Stimulated activated CD4-positive, alpha-beta T cell treated with anti-CD3 and anti-CD28 coated beads, Interleukin-1b, Interleukin-23, amount 100 ng/mL, for 1 hour (primary cell): ENCODE data around the gene KBTBD13.

Experiments
- DNase-seq, 2 donors: peaks; one replicate each; pipeline ENCODE4 v3.0.0-alpha.2; 2020; ENCODE audit warnings: low read depth in 2 of 2

Gene KBTBD13

DNA sequence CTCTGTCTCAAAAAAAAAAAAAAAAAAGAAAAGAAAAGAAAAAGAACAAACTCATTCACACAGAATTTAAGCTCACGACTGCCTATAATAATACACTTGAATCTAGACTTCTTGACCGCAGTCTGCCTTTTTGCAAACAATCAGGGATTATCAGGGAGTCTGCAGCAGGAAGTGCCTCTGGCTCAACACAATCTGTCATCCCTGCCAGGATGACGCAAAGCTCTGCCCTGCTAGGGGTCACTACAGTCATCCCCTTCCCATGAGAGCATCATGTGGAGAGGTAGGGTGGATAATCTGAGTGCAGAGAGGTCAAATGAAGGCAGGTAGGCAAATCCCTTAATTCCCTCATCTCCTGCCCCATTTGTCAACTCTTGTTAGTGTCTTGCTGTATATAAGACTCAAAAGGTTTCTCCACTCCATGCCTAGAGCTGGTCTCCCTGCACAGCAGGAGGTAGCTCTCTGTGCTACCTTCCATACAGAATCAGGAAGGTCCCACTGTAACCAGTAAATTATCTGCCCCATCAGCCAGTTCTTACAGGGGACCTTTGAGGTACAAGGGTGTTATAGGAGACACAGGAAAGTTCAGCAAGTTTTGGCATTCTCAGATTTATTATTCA is 34.2 kb downstream of the KBTBD13 start:
- no peak for DNase-seq

DNA sequence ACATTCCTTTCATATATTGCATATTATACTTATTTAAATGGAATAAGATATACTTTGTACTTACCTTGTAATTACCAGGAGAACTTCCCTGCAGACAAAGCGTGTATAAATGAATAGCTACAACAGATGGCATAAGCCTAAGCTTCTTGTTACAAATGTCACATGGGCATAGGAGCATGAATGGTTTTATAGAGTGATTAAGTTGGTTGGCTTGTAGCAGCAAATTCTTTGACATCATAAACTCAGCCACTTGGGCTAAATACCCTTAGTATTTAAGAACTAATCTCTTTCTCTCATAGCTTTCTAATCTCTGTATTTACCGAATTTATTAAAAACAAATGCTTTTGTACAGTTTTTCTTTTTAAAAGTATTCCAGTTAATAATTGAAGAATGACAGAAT is 38.5 kb downstream of the KBTBD13 start, which contains the start of gene UBAP1L:
TSS of gene UBAP1L (minus strand) at position 115 of the 400 bp plus-strand sequence. CDS start 8,985 bp downstream, outside the sequence.
- no peak for DNase-seq

DNA sequence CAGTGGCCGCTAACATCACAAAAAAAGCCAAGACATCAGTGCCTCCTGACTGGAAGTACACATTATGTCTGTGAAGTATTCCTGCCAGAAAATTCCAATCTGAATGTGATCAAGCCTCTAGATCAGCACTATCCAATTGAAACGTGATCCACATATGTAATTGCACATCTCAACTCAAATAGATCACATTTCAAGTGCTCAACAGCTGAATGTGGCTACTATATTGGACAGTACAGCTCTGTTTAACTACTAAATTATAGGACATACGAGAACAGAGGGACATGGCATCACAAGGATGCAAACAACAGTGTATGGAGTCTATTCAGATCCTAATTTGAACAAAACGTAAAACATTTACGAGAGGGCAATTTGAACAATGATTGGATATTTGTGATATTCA is 39.0 kb downstream of the KBTBD13 start:
- no peak for DNase-seq
